Lower leg skin (tissue), 4 donors: ENCODE data around the gene LBHD2. TPM values are rescaled to one million over a fixed set of nuclear protein-coding genes. Genes with fewer than 3 reads are reported as not detected.

Experiments
- DNase-seq, 2 donors: peaks; one replicate each; pipeline ENCODE4 v3.0.0-alpha.2; 2019; ENCODE audit warnings: low spot score in 2 of 2
- H3K4me3 ChIP-seq: fragments of 200-600 bp; sonication (generic); 2 replicates; pipeline ENCODE4 v1.5.1; 2017; ENCODE audit warnings: mild to moderate bottlenecking, low read depth; ENCODE audit not compliant: poor library complexity, severe bottlenecking
- POLR2A ChIP-seq, 2 donors: fragments of 450-650 bp; IDR thresholded peaks; one replicate each; pipeline ENCODE4 v1.6.1; 2016 to 2017; ENCODE audit warnings: antibody characterized with exemption in 2 of 2, mild to moderate bottlenecking in 1 of 2, moderate library complexity in 1 of 2
- WGBS, 2 donors: methylation state at CpG; one replicate each; pipeline ENCODE4 v1.1.5; 2018; 5-methylcytosine and 5-hydroxymethylcytosine counted together
- intact Hi-C: fragments of 100-400 bp; cut with DNase I; formaldehyde crosslinking; loops from one replicate; pipeline ENCODE4 v1.15.0; 2023; ENCODE audit warnings: low total_unique reads
- total RNA-seq, 4 donors: library from RNA; depleted of rRNA; stranded (reverse); fragments of >200 nt; gene quantifications; one replicate each; pipeline ENCODE4 v1.1.0, GENCODE V29; 2016
- TF ChIP-seq, protein P1 (sequence below), 3 donors: fragments of 450-650 bp; IDR thresholded peaks; one replicate each; pipeline ENCODE4 v1.5.1; 2016; ENCODE audit warnings: antibody characterized with exemption in 3 of 3, mild to moderate bottlenecking in 3 of 3, moderate library complexity in 2 of 3

Gene LBHD2
- total RNA-seq, 4 donors from 2014 or later: not detected

GRCh38 chr14:103096387-103096786, 12.4 kb downstream of the LBHD2 start:
- H3K4me3 ChIP-seq: no peak overlapping the region
- TF ChIP-seq, protein P1, sequence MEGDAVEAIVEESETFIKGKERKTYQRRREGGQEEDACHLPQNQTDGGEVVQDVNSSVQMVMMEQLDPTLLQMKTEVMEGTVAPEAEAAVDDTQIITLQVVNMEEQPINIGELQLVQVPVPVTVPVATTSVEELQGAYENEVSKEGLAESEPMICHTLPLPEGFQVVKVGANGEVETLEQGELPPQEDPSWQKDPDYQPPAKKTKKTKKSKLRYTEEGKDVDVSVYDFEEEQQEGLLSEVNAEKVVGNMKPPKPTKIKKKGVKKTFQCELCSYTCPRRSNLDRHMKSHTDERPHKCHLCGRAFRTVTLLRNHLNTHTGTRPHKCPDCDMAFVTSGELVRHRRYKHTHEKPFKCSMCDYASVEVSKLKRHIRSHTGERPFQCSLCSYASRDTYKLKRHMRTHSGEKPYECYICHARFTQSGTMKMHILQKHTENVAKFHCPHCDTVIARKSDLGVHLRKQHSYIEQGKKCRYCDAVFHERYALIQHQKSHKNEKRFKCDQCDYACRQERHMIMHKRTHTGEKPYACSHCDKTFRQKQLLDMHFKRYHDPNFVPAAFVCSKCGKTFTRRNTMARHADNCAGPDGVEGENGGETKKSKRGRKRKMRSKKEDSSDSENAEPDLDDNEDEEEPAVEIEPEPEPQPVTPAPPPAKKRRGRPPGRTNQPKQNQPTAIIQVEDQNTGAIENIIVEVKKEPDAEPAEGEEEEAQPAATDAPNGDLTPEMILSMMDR (IDR thresholded peaks at IDR 0.05): no peak
- TF ChIP-seq POLR2A (IDR thresholded peaks at IDR 0.05): no peak
- no peak for DNase-seq
- 63 to 78% methylated on average over 4 of the region's 4 CpGs for WGBS, 2 donors
- intact Hi-C loops: no loop called here

- 86 to 87% methylated on average over 26 of the region's 26 CpGs for WGBS, 2 donors
- TF ChIP-seq POLR2A (IDR thresholded peaks at IDR 0.05): no peak
- TF ChIP-seq, protein P1 (IDR thresholded peaks at IDR 0.05): no peak
- DNase-seq: no peak
- intact Hi-C loops: no loop called here
- no peak overlapping the region for H3K4me3 ChIP-seq
Observed at GRCh38 chr14:103097244-103097993, 13.4 kb downstream of the LBHD2 start.

DNA sequence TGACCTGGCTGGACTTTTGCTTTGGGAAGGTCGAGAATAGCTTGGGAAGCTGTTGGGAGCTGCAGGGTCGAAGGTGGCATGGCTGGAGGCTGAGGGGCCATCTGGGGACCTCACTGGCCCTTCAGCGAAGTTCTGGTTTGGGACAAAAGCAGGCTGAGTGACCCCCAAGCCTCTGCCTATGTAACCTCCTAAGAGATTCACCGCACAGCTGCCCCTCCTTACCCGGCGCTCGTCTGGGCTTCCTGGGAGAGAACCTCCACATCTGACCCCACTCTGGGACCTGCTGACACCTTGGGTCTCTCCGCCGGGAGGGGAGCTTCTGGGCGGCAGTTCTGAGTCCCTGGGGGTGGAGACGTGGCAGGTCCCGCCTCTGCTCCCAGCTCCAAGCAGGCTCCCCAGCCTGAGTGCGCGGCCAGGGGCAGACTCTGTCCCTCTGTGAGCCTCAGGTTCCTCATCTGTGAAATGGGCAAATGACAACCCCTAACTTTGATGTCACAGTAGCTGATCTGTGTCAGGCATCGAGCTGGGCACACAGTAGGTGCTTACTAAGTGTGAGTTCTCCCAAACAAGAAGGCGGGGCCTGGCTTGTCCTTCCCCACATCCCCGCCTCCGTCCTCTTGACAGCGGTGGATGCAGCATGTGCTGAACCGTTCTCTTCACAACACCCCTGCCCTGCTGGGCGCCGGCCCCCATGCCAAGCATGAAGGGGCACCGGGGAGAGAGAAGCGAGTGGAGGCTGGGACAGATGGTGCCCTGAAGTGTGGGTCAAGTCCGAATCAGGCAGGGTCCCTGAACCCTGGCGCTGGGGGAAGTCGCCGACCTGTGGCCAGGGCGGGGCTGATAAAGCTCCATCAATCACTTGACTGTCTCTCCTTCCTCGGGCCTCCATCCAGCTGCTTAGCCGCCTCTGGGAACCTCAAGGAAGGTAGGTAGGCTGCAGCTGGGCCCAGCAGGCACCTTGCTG, 14.3 kb downstream of the LBHD2 start:
- DNase-seq: no peak
- 75 to 79% methylated on average over 29 to 30 of the region's 31 CpGs for WGBS, 2 donors
- intact Hi-C loops: no loop called here
- TF ChIP-seq, protein P1 (IDR thresholded peaks at IDR 0.05): no peak
- TF ChIP-seq POLR2A (IDR thresholded peaks at IDR 0.05): no peak
- H3K4me3 ChIP-seq: no peak overlapping the region

DNA sequence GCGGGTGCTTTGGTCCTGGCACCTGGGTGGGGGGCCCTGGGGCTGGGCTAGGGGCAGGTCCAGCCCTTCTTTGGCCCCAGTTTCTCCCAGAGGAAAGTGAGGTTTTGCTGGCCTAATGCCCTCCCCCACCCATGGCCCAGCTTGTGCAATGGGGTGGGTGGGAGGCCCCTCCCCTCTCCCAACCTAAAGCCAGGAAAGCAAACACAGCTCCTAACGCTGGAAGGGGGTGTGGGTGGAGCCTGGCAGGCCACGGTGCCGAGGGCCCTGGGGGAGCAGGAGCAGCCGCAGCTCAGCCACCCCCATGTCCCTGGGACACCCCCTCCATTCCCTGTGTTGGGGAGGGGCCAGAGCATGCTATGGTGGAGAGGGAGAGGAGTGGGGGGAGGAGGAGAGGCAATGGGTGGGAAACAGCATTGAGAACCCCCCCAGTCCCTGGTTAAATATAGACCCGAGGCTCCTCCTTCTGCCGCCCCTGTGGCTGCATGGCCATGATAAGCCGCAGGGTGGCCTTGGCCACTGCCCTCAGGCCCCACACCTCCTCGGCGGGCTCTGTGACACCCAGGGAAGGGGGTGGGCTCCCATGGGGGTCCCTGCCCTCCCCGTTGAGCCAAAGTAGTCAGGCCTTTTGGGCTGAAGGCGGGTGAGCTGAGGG, 15.2 kb downstream of the LBHD2 start:
- H3K4me3 ChIP-seq: no peak overlapping the region
- intact Hi-C loops: no loop called here
- DNase-seq: no peak
- TF ChIP-seq, protein P1 (IDR thresholded peaks at IDR 0.05): no peak
- TF ChIP-seq POLR2A (IDR thresholded peaks at IDR 0.05): no peak
- WGBS, 2 donors: 63 to 75% methylated on average over 12 of the region's 12 CpGs

- TF ChIP-seq, protein P1 (IDR thresholded peaks at IDR 0.05): no peak
- no peak for TF ChIP-seq POLR2A (IDR thresholded peaks at IDR 0.05)
- intact Hi-C loops: no loop called here
- DNase-seq: no peak
- 71 to 94% methylated on average over 4 to 8 of the region's 8 CpGs for WGBS, 2 donors
- no peak overlapping the region for H3K4me3 ChIP-seq
Observed at GRCh38 chr14:103099733-103100280, 15.8 kb downstream of the LBHD2 start.
